PC-9 (cell line): ENCODE measurements around the gene TLE1.

Source experiments
- EZH2 ChIP-seq: fragments of 200-600 bp; sonication (generic); IDR thresholded peaks from 2 replicates; pipeline ENCODE4 v1.8.0; 2017; ENCODE audit warnings: antibody characterized with exemption, low read depth
- TF ChIP-seq, protein P1 (sequence below): fragments of 200-600 bp; sonication (generic); conservative IDR thresholded peaks from 2 replicates; pipeline ENCODE4 v1.6.1; 2017; ENCODE audit warnings: mixed run types, antibody characterized with exemption, mild to moderate bottlenecking, moderate library complexity

GRCh38 chr9:81669041-81669651, 20.2 kb downstream of the TLE1 start:
- TF ChIP-seq, protein P1, sequence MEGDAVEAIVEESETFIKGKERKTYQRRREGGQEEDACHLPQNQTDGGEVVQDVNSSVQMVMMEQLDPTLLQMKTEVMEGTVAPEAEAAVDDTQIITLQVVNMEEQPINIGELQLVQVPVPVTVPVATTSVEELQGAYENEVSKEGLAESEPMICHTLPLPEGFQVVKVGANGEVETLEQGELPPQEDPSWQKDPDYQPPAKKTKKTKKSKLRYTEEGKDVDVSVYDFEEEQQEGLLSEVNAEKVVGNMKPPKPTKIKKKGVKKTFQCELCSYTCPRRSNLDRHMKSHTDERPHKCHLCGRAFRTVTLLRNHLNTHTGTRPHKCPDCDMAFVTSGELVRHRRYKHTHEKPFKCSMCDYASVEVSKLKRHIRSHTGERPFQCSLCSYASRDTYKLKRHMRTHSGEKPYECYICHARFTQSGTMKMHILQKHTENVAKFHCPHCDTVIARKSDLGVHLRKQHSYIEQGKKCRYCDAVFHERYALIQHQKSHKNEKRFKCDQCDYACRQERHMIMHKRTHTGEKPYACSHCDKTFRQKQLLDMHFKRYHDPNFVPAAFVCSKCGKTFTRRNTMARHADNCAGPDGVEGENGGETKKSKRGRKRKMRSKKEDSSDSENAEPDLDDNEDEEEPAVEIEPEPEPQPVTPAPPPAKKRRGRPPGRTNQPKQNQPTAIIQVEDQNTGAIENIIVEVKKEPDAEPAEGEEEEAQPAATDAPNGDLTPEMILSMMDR, result no peak
- TF ChIP-seq EZH2, result no peak
